Endothelial cell (in vitro differentiated cells): ENCODE data around the gene GPR137B. TPM values are rescaled to one million over a fixed set of nuclear protein-coding genes. Genes with fewer than 3 reads are reported as not detected.
"Not testable (repeated sequence)": the region's sequence is repeated elsewhere in the genome, so short reads cannot be mapped to it uniquely, and the experiment has no call there.

Experiments
- DNase-seq: peaks from one replicate; pipeline ENCODE4 v3.0.0; 2021; ENCODE audit warnings: low spot score
- H3K27ac Mint-ChIP-seq: one replicate; pipeline ENCODE4 v1.8.0; 2021; ENCODE audit warnings: mixed read lengths, inconsistent platforms; ENCODE audit not compliant: unreplicated experiment
- H3K27me3 Mint-ChIP-seq: one replicate; pipeline ENCODE4 v1.8.0; 2021; ENCODE audit warnings: mild to moderate bottlenecking, moderate library complexity, mixed read lengths, inconsistent platforms; ENCODE audit not compliant: unreplicated experiment
- H3K36me3 Mint-ChIP-seq: one replicate; pipeline ENCODE4 v1.8.0; 2021; ENCODE audit warnings: mild to moderate bottlenecking, low read depth, mixed read lengths, inconsistent platforms; ENCODE audit not compliant: unreplicated experiment
- H3K4me1 Mint-ChIP-seq: one replicate; pipeline ENCODE4 v1.8.0; 2021; ENCODE audit warnings: mild to moderate bottlenecking, mixed read lengths, inconsistent platforms; ENCODE audit not compliant: unreplicated experiment
- H3K4me3 Mint-ChIP-seq: one replicate; pipeline ENCODE4 v1.8.0; 2021; ENCODE audit warnings: mild to moderate bottlenecking, mixed read lengths, inconsistent platforms; ENCODE audit not compliant: unreplicated experiment
- H3K9me3 Mint-ChIP-seq: one replicate; pipeline ENCODE4 v1.8.0; 2021; ENCODE audit warnings: mixed read lengths, inconsistent platforms; ENCODE audit not compliant: unreplicated experiment
- total RNA-seq: library from RNA; stranded (reverse); fragmentation: NEBNext Ultra II Directional; extraction: Animal tissue kit (Norgen Biotek cat#: 25700); gene quantifications from one replicate; pipeline ENCODE4 v1.2.1, GENCODE V29; 2021; ENCODE audit not compliant: unreplicated experiment
- TF ChIP-seq, protein P1 (sequence below): fragments of 200-600 bp; sonication (generic); IDR thresholded peaks from one replicate; pipeline ENCODE4 v1.5.0; 2021; ENCODE audit warnings: antibody characterized with exemption; ENCODE audit not compliant: unreplicated experiment

The GPR137B gene
- total RNA-seq, 1 donor from 2014 or later: 18.2 TPM

DNA sequence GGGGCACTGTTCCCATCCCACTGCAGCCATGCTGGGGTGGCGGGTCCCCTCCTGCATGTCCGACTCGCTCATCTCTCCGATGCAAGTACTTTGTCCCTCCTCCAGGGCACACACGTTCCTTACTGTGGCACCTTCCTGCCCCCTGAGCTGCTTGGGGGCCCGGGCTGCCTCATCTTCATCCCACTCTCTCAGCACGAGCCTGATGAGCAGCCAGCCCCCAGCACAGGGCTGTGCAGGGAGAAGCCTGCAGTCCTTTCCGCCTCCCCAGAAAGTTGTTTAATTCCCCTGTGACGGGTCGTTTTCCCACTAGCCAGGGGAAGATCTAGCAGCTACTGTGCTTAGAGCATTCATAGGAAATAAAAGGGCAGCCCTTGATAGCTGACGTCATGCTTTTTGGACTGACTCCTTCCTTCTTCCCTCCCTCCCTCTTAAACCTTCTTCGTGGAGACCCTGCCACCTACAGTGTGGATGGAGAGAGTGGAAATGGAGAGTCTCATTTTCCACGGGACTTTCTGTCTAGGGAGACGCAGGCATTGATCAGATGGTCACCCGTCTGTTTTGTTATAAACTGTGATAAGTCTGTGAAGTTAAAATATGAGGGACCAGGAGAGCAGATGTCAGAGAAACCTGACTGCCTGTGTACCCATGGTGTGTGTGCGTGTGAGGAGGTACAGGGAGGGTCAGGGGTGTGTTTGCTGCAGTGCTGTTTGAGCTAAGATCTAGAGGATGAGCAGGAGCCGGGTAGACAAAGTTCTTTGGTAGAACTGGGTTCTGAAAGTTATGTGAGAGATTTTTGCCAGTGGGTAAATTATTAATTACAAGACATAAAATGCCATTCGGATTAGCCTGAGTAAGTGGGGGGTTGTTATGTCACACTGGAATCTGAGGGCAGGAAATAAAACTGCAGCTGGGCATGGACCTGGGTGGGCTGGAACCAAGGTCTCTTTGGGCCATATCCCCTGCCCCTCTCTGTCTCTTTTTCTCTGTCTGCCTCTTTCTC lies 34.3 kb downstream of the GPR137B start:
- H3K4me3 Mint-ChIP-seq: no peak overlapping the region
- H3K9me3 Mint-ChIP-seq: no peaks in the 10 kb centered on the region
- peaks cover 11% of the 10 kb centered on the region for H3K36me3 Mint-ChIP-seq
- DNase-seq: no peak
- TF ChIP-seq, protein P1, sequence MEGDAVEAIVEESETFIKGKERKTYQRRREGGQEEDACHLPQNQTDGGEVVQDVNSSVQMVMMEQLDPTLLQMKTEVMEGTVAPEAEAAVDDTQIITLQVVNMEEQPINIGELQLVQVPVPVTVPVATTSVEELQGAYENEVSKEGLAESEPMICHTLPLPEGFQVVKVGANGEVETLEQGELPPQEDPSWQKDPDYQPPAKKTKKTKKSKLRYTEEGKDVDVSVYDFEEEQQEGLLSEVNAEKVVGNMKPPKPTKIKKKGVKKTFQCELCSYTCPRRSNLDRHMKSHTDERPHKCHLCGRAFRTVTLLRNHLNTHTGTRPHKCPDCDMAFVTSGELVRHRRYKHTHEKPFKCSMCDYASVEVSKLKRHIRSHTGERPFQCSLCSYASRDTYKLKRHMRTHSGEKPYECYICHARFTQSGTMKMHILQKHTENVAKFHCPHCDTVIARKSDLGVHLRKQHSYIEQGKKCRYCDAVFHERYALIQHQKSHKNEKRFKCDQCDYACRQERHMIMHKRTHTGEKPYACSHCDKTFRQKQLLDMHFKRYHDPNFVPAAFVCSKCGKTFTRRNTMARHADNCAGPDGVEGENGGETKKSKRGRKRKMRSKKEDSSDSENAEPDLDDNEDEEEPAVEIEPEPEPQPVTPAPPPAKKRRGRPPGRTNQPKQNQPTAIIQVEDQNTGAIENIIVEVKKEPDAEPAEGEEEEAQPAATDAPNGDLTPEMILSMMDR: no peak
- H3K27me3 Mint-ChIP-seq: peaks cover 4% of the 10 kb centered on the region
- peaks cover 22% of the 10 kb centered on the region for H3K4me1 Mint-ChIP-seq
- no peak overlapping the region for H3K27ac Mint-ChIP-seq

DNA sequence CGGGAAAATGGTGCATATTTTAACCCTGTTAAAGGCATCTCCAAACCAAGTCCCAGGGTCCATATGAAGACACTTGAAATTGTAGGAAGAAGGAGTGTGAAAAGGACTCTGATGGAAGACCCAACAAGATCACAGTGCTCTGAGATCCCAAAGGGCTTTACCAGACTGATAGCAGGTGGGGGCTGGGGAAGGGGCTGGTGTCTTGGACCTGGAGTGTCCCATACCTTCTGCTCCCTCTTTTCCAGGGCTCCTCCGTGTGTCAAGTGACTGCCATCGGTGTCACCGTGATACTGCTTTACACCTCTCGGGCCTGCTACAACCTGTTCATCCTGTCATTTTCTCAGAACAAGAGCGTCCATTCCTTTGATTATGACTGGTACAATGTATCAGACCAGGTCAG lies 37.3 kb downstream of the GPR137B start:
- Mint-ChIP-seq H3K27ac (no peak overlapping the region), H3K4me1 (peaks cover 22% of the 10 kb centered on the region), H3K4me3 (no peak overlapping the region), H3K36me3 (peaks cover 6% of the 10 kb centered on the region), H3K9me3 (no peaks in the 10 kb centered on the region), H3K27me3 (peaks cover 3% of the 10 kb centered on the region)
- DNase-seq: no peak
- TF ChIP-seq, protein P1: no peak

DNA sequence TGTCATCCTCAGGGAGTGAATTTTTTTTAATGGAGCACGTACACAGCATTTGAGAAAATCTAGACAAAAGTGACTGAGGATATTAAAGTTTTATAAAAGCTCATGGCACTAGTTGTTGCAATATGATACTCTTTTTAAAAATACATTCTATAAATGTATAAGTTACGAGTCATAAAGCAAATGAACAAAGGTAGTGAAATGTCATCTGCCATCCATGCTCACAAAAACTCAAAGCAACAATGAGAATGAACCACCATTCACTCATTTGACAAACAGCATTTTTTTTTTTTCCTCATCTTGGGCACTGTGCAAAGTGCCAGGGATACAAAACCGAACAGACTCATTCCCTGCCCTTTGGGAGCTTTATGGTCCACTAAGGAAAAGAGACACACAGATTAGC lies 38.7 kb downstream of the GPR137B start:
- no peak overlapping the region for H3K27ac Mint-ChIP-seq
- H3K4me3 Mint-ChIP-seq: no peak overlapping the region
- no peak for DNase-seq
- peaks cover 3% of the 10 kb centered on the region for H3K36me3 Mint-ChIP-seq
- TF ChIP-seq, protein P1: no peak
- H3K9me3 Mint-ChIP-seq: no peaks in the 10 kb centered on the region
- peaks cover 3% of the 10 kb centered on the region for H3K27me3 Mint-ChIP-seq
- peaks cover 17% of the 10 kb centered on the region for H3K4me1 Mint-ChIP-seq

DNA sequence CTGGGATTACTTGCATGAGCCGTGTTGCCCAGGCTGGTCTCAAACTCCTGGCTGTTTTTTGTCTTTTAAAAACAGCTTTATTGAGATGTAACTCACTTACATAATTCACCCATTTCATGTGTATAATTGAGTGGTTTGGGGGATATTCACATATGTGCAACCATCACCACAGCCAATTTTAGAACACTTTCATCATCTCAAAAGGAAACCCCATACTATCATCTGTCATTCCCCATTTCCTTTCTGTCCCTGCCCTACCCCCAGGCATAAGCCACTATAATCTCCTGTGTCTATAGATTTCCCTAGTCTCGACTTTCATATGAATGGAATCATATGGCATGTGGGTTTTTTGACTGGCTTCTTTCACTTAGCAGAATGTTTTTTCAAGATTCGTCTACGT lies 43.3 kb downstream of the GPR137B start:
- no peak for DNase-seq
- Mint-ChIP-seq H3K36me3 (peaks cover 15% of the 10 kb centered on the region), H3K27me3 (no peaks in the 10 kb centered on the region), H3K4me3 (no peak overlapping the region), H3K9me3 (no peaks in the 10 kb centered on the region), H3K4me1 (peaks cover 17% of the 10 kb centered on the region), H3K27ac (no peak overlapping the region)
- TF ChIP-seq, protein P1: no peak

DNA sequence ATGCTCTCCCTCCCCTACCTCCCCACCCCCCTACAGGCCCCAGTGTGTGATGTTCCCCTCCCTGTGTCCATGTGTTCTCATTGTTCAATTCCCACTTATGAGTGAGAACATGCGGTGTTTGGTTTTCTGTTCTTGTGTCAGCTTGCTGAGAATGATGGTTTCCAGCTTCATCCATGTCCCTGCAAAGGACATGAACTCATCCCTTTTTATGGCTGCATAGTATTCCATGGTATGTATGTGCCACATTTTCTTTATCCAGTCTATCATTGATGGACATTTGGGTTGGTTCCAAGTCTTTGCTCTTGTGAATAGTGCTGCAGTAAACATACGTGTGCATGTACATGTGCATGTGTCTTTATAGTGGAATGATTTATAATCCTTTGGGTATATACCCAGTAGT lies 44.1 kb downstream of the GPR137B start:
- Mint-ChIP-seq H3K36me3 (peaks cover 15% of the 10 kb centered on the region), H3K4me1 (peaks cover 17% of the 10 kb centered on the region)
- not testable (repeated sequence) for H3K9me3 Mint-ChIP-seq, H3K27ac Mint-ChIP-seq, H3K4me3 Mint-ChIP-seq, H3K27me3 Mint-ChIP-seq, DNase-seq

DNA sequence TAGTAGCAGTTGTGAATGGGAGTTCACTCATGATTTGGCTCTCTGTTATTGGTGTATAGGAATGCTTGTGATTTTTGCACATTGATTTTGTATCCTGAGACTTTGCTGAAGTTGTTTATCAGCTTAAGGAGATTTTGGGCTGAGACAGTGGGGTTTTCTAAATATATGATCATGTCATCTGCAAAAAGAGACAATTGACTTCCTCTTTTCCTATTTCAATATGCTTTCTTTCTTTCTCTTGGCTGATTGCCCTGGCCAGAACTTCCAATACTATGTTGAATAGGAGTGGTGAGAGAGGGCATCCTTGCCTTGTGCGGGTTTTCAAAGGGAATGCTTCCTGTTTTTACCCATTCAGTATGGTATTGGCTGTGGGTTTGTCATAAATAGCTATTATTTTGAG lies 45.7 kb downstream of the GPR137B start:
- peaks cover 19% of the 10 kb centered on the region for H3K36me3 Mint-ChIP-seq

More for the DNA sequence above, 45.7 kb downstream of the GPR137B start:
- H3K27me3 Mint-ChIP-seq, H3K9me3 Mint-ChIP-seq, H3K4me3 Mint-ChIP-seq, DNase-seq, H3K27ac Mint-ChIP-seq: not testable (repeated sequence)
- peaks cover 12% of the 10 kb centered on the region for H3K4me1 Mint-ChIP-seq
